ENCODE measurements around the gene SLC39A8. TPM values are rescaled to one million over a fixed set of nuclear protein-coding genes. Genes with fewer than 3 reads are reported as not detected.

SLC39A8 gene
- total RNA-seq, 1 donor from 2014 or later = 11.4 TPM

GRCh38 chr4:102311912-102312311 lies 33.4 kb downstream of the SLC39A8 start:
- no peaks in the 10 kb centered on the region for H3K27me3 Mint-ChIP-seq (ENCODE audit: low read depth)
- no peaks in the 10 kb centered on the region for H3K9me3 Mint-ChIP-seq
- H3K4me1 Mint-ChIP-seq = no peaks in the 10 kb centered on the region
- no peak overlapping the region for H3K27ac Mint-ChIP-seq (ENCODE audit: unreplicated experiment)
- no peak for DNase-seq (ENCODE audit: low read depth, low spot score)
- H3K36me3 Mint-ChIP-seq (ENCODE audit: low read depth) = no peaks in the 10 kb centered on the region
- H3K4me3 Mint-ChIP-seq = no peak overlapping the region
- no peak for TF ChIP-seq CTCF (conservative IDR thresholded peaks at IDR 0.05)

GRCh38 chr4:102311407-102311806 lies 33.9 kb downstream of the SLC39A8 start:
- H3K27ac Mint-ChIP-seq (ENCODE audit: unreplicated experiment) = no peak overlapping the region
- H3K4me3 Mint-ChIP-seq = no peak overlapping the region
- H3K9me3 Mint-ChIP-seq = no peaks in the 10 kb centered on the region

GRCh38 chr4:102308032-102308799 lies 37.1 kb downstream of the SLC39A8 start:
- peak overlapping the region; percentile 36 for H3K27ac Mint-ChIP-seq (ENCODE audit: unreplicated experiment)
- no peaks in the 10 kb centered on the region for H3K27me3 Mint-ChIP-seq (ENCODE audit: low read depth)
- no peak for DNase-seq (ENCODE audit: low read depth, low spot score)

More at GRCh38 chr4:102311407-102311806, 33.9 kb downstream of the SLC39A8 start:
- no peak for DNase-seq (ENCODE audit: low read depth, low spot score)
- Mint-ChIP-seq H3K4me1 (no peaks in the 10 kb centered on the region), H3K36me3 (ENCODE audit: low read depth) (no peaks in the 10 kb centered on the region), H3K27me3 (ENCODE audit: low read depth) (no peaks in the 10 kb centered on the region)
- no peak for TF ChIP-seq CTCF (conservative IDR thresholded peaks at IDR 0.05)

GRCh38 chr4:102305666-102306065 lies 39.6 kb downstream of the SLC39A8 start:
- H3K27ac Mint-ChIP-seq (ENCODE audit: unreplicated experiment) = peak overlapping the region; percentile 7
- H3K27me3 Mint-ChIP-seq (ENCODE audit: low read depth) = no peaks in the 10 kb centered on the region
- H3K9me3 Mint-ChIP-seq = no peaks in the 10 kb centered on the region
- H3K4me3 Mint-ChIP-seq = no peak overlapping the region
- no peaks in the 10 kb centered on the region for H3K4me1 Mint-ChIP-seq
- no peak for TF ChIP-seq CTCF (conservative IDR thresholded peaks at IDR 0.05)
- DNase-seq (ENCODE audit: low read depth, low spot score) = no peak
- H3K36me3 Mint-ChIP-seq (ENCODE audit: low read depth) = no peaks in the 10 kb centered on the region

More at GRCh38 chr4:102308032-102308799, 37.1 kb downstream of the SLC39A8 start:
- Mint-ChIP-seq H3K4me1 (no peaks in the 10 kb centered on the region), H3K36me3 (ENCODE audit: low read depth) (no peaks in the 10 kb centered on the region), H3K9me3 (no peaks in the 10 kb centered on the region), H3K4me3 (no peak overlapping the region)
- no peak for TF ChIP-seq CTCF (conservative IDR thresholded peaks at IDR 0.05)

- Mint-ChIP-seq H3K27ac (ENCODE audit: unreplicated experiment) (no peak overlapping the region), H3K36me3 (ENCODE audit: low read depth) (no peaks in the 10 kb centered on the region), H3K9me3 (no peaks in the 10 kb centered on the region), H3K27me3 (ENCODE audit: low read depth) (no peaks in the 10 kb centered on the region), H3K4me3 (no peak overlapping the region), H3K4me1 (no peaks in the 10 kb centered on the region)
- no peak for DNase-seq (ENCODE audit: low read depth, low spot score)
- TF ChIP-seq CTCF (conservative IDR thresholded peaks at IDR 0.05) = no peak
Measured at GRCh38 chr4:102302762-102303161, 42.5 kb downstream of the SLC39A8 start.
